NCI-H2196 (cell line): Measurements from ENCODE around the gene REX1BD.

Experiments
- DNase-seq: peaks from one replicate; lab custom pipeline; 2025; ENCODE audit not compliant: unreplicated experiment; lab: John Stamatoyannopoulos, UW

REX1BD gene

GRCh38 chr19:18612772-18613588 lies 24.4 kb downstream of the REX1BD start, which contains the start of gene TMEM59L:
TSS of gene TMEM59L (plus strand) at chr19:18612870. CDS start at chr19:18612959, 89 bp downstream.
- no peak for DNase-seq

GRCh38 chr19:18613589-18614234 lies 25.1 kb downstream of the REX1BD start:
- DNase-seq, result no peak

- no peak for DNase-seq
Measured at GRCh38 chr19:18616023-18616422, 27.4 kb downstream of the REX1BD start.

GRCh38 chr19:18617562-18617961 lies 29.0 kb downstream of the REX1BD start:
- no peak for DNase-seq

GRCh38 chr19:18618236-18618635 lies 29.6 kb downstream of the REX1BD start:
- no peak for DNase-seq

GRCh38 chr19:18620311-18620710 lies 31.7 kb downstream of the REX1BD start:
- DNase-seq, result no peak

- no peak for DNase-seq
Measured at GRCh38 chr19:18620902-18621301, 32.3 kb downstream of the REX1BD start.

- DNase-seq, result no peak
Measured at GRCh38 chr19:18626906-18627305, 38.3 kb downstream of the REX1BD start.

- no peak for DNase-seq
Measured at GRCh38 chr19:18629166-18630088, 40.8 kb downstream of the REX1BD start.

- peak; percentile 73 for DNase-seq
Measured at GRCh38 chr19:18633321-18633720, 44.7 kb downstream of the REX1BD start.

- no peak for DNase-seq
Measured at GRCh38 chr19:18634612-18635297, 46.2 kb downstream of the REX1BD start.

GRCh38 chr19:18635831-18636182 lies 47.2 kb downstream of the REX1BD start:
- no peak for DNase-seq

- peak; percentile 97 for DNase-seq
Measured at GRCh38 chr19:18636183-18636968, 47.8 kb downstream of the REX1BD start.

- DNase-seq, result no peak
Measured at GRCh38 chr19:18636969-18637629, 48.5 kb downstream of the REX1BD start, which contains the start of gene KLHL26. TSS of gene KLHL26 (plus strand) at chr19:18637028. CDS start at chr19:18637055, 27 bp downstream.

- DNase-seq, result peak; percentile 71
Measured at GRCh38 chr19:18637673-18638630, 49.4 kb downstream of the REX1BD start.

- DNase-seq, result no peak
Measured at GRCh38 chr19:18639706-18640243, 51.2 kb downstream of the REX1BD start.
